ENCODE measurements around the gene CDKAL1.

The CDKAL1 gene

DNA sequence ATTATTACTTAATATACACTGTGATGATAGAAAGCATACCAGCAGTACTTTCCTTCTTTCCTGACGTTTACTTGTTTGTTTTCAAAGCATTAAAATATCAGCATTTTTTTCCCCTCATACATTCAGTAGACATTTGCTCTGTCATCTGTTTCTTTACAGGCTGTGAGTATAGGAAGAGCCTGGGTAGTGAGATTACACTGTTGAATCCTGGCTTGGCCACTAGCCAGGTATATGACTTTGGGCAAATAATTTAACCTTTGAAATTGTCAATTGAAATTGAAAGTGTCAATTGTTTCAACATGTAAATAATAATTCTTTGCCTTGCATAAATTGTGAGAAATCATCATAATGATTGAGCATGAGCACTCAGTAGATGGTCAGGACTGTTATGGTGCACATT is 336.2 kb downstream of the CDKAL1 start:
- no peaks in the 10 kb centered on the region for H3K27me3 ChIP-seq (ENCODE audit: insufficient read depth, low read depth)

DNA sequence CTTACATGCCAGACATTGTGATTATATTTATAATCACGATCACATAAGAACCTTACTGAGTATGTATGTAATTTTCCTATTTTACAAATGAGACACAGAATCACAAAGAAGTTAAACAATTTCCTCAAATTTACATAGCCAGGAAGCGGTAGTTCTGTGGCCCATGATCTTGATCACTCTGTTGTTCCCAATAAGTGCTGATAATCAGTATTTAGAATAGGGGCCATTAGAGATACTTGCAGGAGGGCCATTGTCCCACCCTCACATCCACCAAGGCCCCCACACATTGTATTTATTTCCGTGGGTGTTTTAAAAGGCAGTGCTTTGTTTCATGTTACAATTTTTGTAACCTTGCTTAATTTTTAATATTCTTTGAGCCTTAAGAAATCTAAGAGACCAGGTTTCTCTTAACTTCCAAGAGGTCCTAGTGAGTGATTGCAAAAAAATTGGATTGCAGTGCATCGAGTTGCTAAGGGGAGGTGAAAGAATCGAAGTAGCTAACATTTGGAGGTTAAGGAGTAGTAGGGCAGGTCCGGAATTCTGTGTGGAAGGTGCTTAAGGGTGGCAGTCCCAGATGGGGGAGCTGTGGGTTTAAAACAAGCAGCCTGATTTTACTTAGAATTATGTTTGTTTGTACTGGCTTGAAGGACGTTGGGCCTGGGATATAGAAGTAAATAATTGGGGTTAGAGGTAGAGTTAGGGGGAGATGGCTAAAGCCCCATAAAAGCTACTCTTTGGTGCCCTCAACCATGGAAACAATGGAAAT is 339.4 kb downstream of the CDKAL1 start:
- H3K4me3 ChIP-seq (IDR thresholded peaks at IDR 0.05; ENCODE audit: insufficient read depth, low read depth, low read length) = no peak overlapping the region
- no peak overlapping the region for H2AFZ ChIP-seq (ENCODE audit: low read depth)
- no peaks in the 10 kb centered on the region for H4K20me1 ChIP-seq (ENCODE audit: insufficient read depth)
- no peaks in the 10 kb centered on the region for H3K27me3 ChIP-seq (ENCODE audit: insufficient read depth, low read depth)
- no peaks in the 10 kb centered on the region for H3K79me2 ChIP-seq (ENCODE audit: insufficient read depth, low read depth)
- H3K4me2 ChIP-seq = no peak overlapping the region
- no peak overlapping the region for H3K27ac ChIP-seq
- TF ChIP-seq, protein P1, sequence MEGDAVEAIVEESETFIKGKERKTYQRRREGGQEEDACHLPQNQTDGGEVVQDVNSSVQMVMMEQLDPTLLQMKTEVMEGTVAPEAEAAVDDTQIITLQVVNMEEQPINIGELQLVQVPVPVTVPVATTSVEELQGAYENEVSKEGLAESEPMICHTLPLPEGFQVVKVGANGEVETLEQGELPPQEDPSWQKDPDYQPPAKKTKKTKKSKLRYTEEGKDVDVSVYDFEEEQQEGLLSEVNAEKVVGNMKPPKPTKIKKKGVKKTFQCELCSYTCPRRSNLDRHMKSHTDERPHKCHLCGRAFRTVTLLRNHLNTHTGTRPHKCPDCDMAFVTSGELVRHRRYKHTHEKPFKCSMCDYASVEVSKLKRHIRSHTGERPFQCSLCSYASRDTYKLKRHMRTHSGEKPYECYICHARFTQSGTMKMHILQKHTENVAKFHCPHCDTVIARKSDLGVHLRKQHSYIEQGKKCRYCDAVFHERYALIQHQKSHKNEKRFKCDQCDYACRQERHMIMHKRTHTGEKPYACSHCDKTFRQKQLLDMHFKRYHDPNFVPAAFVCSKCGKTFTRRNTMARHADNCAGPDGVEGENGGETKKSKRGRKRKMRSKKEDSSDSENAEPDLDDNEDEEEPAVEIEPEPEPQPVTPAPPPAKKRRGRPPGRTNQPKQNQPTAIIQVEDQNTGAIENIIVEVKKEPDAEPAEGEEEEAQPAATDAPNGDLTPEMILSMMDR (conservative IDR thresholded peaks at IDR 0.05; ENCODE audit: low read depth, low read length) = no peak
- H3K4me1 ChIP-seq (ENCODE audit: low read depth, poor library complexity, severe bottlenecking) = no peaks in the 10 kb centered on the region
- H3K36me3 ChIP-seq (ENCODE audit: insufficient read depth) = no peaks in the 10 kb centered on the region
- no peak overlapping the region for H3K9ac ChIP-seq

More for the DNA sequence above, 336.2 kb downstream of the CDKAL1 start:
- Histone ChIP-seq H2AFZ (ENCODE audit: low read depth) (no peak overlapping the region), H3K9ac (no peak overlapping the region), H3K4me1 (ENCODE audit: low read depth, poor library complexity, severe bottlenecking) (no peaks in the 10 kb centered on the region), H3K27ac (no peak overlapping the region), H4K20me1 (ENCODE audit: insufficient read depth) (no peaks in the 10 kb centered on the region), H3K4me3 (IDR thresholded peaks at IDR 0.05; ENCODE audit: insufficient read depth, low read depth, low read length) (no peak overlapping the region), H3K36me3 (ENCODE audit: insufficient read depth) (no peaks in the 10 kb centered on the region), H3K4me2 (no peak overlapping the region), H3K79me2 (ENCODE audit: insufficient read depth, low read depth) (no peaks in the 10 kb centered on the region)
- TF ChIP-seq, protein P1 (conservative IDR thresholded peaks at IDR 0.05; ENCODE audit: low read depth, low read length) = no peak

DNA sequence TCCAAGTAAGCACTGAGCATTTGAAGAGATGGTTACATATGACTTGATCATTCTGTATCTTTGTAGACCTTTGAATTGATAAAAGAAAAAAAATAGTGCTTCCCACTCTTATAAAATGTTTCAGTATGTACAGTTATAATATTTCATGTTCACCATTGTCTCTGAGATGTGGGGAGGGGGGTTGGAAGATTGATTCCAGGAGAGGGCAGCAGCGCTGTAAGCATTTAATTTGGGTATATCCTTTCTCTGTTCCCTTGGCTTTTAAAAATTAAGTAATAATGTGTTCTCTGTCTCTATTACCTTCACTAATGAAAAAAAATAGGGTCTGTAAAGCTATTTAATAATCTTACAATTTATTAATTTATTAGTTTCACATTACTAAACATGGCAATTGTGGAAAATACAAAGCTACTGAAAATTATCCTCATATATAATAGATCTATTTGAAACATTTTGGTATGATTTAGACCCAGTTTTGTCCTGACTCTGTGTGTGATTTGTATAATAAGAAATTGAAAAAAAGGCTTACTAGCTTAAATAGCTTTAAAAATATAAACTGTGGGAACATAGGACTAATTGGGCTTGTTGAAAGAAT is 341.2 kb downstream of the CDKAL1 start:
- Histone ChIP-seq H3K4me2 (no peak overlapping the region), H4K20me1 (ENCODE audit: insufficient read depth) (no peaks in the 10 kb centered on the region), H3K4me3 (IDR thresholded peaks at IDR 0.05; ENCODE audit: insufficient read depth, low read depth, low read length) (no peak overlapping the region), H3K27ac (no peak overlapping the region), H2AFZ (ENCODE audit: low read depth) (no peak overlapping the region), H3K36me3 (ENCODE audit: insufficient read depth) (no peaks in the 10 kb centered on the region), H3K4me1 (ENCODE audit: low read depth, poor library complexity, severe bottlenecking) (no peaks in the 10 kb centered on the region), H3K79me2 (ENCODE audit: insufficient read depth, low read depth) (no peaks in the 10 kb centered on the region), H3K27me3 (ENCODE audit: insufficient read depth, low read depth) (no peaks in the 10 kb centered on the region), H3K9ac (no peak overlapping the region)
- TF ChIP-seq, protein P1 (conservative IDR thresholded peaks at IDR 0.05; ENCODE audit: low read depth, low read length) = no peak

DNA sequence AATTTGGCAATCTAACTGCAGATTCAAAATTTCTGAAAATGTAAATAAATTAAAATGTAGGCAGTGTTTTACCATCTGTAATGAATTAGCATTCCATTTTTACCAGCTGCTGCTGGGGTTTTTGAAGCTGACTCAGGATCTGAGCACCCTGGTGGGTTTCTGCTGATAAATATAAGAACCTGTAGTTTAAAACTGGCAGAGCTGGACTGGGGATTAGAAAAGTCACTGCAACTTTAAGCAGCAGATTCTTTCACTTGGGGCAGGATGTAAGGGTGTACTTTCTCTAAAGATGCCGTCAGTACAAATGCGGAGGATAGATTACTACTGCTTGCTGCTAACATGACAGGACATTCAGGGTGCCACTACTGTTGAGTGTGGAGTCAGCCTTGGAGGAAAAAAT is 341.8 kb downstream of the CDKAL1 start:
- H3K4me1 ChIP-seq (ENCODE audit: low read depth, poor library complexity, severe bottlenecking) = no peaks in the 10 kb centered on the region
- no peak overlapping the region for H3K27ac ChIP-seq
- no peak overlapping the region for H3K4me3 ChIP-seq (IDR thresholded peaks at IDR 0.05; ENCODE audit: insufficient read depth, low read depth, low read length)
- no peak overlapping the region for H3K9ac ChIP-seq
- no peaks in the 10 kb centered on the region for H3K27me3 ChIP-seq (ENCODE audit: insufficient read depth, low read depth)
- no peaks in the 10 kb centered on the region for H4K20me1 ChIP-seq (ENCODE audit: insufficient read depth)
- H2AFZ ChIP-seq (ENCODE audit: low read depth) = no peak overlapping the region
- no peaks in the 10 kb centered on the region for H3K79me2 ChIP-seq (ENCODE audit: insufficient read depth, low read depth)
- no peaks in the 10 kb centered on the region for H3K36me3 ChIP-seq (ENCODE audit: insufficient read depth)
- H3K4me2 ChIP-seq = no peak overlapping the region
- TF ChIP-seq, protein P1 (conservative IDR thresholded peaks at IDR 0.05; ENCODE audit: low read depth, low read length) = no peak
